HG03103 (cell line): ENCODE measurements around the gene FGF21.
"Not testable (repeated sequence)": the region's sequence is repeated elsewhere in the genome, so short reads cannot be mapped to it uniquely, and the experiment has no call there.

ENCODE experiments used
- ATAC-seq: cut with Tn5 transposase; IDR thresholded peaks from one replicate; pipeline ENCODE4 v1.9.1; 2021; ENCODE audit warnings: low read depth; ENCODE audit not compliant: unreplicated experiment

Gene FGF21, protein sequence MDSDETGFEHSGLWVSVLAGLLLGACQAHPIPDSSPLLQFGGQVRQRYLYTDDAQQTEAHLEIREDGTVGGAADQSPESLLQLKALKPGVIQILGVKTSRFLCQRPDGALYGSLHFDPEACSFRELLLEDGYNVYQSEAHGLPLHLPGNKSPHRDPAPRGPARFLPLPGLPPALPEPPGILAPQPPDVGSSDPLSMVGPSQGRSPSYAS

GRCh38 chr19:48755084-48755641 lies at the start of gene FGF21:
Gene FGF21, plus strand, starts transcription at chr19:48755524. Its CDS starts 713 bp downstream, at chr19:48756237.
- no peak for ATAC-seq

DNA sequence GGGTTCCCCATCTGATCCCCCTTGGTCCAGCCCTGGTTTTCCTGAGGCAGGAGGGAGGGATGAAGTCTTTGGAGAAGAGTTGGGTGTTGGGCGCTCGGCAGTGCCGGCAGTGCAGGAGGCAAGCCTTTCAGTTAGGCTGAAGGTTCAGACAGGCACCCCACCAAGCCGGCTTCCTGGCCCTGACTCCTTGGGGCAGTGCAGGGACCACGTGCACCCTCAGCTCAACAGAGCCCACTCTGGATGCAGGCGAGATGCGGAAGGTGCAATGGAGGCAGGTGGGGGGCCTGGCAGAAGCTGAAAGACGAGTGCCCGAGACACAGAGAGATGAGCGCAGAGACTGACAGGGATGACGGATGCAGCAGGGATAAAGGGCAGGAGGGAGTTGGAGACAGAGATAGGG lies 46.9 kb upstream of the FGF21 start:
- ATAC-seq: no peak

DNA sequence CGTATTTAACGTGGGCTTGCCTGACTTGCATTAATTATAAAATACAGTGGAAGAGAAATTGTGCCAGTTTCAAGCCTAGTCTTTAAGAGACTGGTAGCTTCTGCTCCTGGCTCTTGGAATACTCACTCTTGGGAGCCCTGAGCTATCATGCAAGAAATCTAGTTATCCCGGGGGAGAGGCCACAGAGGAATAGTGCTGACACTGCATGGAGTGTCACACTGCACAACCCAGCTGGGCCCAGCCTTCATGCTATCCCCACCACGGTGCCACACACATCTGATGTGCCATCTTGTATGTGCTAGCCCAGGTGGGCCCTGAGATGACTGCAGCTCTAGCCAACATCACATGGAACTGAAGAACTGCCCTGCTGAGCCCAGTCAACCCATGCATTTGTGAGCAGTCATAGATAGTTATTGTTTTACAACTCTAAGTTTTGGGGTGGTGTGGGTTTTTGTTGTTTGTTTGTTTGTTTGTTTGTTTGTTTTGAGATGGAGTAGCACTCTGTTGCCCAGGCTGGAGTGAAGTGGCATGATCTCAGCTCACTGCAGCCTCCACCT lies 44.1 kb upstream of the FGF21 start:
- no peak for ATAC-seq

DNA sequence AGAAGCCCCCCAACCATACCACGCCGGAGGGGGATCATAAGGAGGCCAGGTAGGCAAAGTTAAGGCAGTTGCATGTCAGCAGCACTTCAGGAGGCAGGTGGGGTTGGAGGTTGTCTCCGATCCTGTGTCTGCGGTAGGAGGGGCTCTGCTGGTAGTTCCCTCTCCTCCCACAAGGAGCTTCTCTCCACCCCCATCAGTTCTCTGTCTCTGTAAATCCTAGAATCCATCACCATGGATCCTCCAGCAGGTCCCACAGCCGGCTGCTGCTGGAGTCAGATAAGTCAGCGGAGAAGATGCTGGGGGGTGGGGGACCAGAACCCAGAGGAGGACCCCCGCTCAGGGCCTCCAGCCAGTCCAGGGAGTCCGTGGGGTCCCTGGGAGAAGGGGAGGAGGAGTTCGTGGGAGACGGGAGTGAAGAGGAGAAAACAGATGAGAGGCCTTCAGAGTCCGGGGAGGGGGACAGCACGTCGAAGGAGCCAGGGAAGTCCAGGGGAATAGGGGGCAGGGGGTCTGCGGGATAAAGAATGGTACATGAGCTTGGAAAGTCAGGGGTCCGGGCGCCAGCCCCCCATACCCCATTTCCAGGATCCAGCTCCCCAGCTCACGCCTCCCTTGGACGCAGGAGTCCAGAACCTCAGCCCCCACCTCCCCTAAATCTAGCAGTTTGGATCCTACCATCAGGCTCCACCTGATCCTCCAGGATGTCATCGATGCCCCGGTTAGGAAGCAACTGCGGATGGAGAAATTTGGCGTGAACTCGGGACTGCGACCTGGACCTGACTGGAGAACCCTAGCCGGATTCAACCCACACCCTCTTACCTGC lies 42.1 kb upstream of the FGF21 start:
- no peak for ATAC-seq

GRCh38 chr19:48713864-48714755 lies 41.2 kb upstream of the FGF21 start:
- peak; percentile 84 for ATAC-seq

DNA sequence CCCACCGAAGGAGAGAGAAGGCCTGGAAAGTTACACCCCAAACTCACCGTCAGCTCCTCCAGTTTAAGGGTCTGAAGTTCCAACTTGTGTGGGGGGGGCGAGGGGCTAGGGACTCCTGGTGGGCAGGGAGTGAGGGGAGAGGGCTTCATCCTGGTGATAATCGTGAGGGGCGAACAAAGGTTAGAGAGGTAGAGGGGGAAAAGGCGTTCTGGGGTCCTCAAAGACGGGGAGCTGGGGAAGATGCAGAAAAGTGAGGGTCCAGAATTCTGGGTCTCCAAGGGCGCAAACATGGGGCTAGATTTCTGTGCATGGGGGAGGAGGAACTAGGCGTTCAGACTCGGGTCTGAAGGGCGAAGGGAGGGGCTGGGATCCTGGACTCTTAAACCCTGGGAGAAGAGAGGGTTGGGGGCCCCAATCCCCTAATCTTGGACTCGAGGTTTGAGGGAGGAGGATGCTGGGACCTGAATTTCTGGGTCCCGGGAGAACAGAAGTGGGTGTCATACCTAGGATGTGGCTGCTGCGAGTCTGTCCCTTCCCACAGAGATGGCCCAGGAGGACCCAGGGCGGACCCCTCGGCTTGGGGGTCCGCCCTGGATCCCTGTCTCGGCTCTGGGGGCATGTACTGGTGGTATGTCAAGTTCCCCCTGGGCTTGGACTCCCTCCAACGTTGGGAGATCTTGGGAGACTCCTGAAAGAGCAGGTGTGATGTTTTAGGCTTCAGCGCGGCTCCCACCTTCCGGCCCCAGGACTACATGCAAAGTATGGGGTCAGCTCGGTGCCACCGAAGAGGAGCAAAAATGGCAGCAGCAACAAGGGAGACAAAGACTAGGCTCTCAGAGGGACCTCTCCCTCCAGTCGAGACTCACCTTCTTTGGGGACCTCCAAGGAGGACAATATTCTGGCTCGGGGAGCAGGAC lies 40.3 kb upstream of the FGF21 start:
- ATAC-seq: no peak

- no peak for ATAC-seq
These were observed 39.6 kb upstream of the FGF21 start for GRCh38 chr19:48715681-48716171.

GRCh38 chr19:48716562-48717291 lies 38.6 kb upstream of the FGF21 start:
- no peak for ATAC-seq

DNA sequence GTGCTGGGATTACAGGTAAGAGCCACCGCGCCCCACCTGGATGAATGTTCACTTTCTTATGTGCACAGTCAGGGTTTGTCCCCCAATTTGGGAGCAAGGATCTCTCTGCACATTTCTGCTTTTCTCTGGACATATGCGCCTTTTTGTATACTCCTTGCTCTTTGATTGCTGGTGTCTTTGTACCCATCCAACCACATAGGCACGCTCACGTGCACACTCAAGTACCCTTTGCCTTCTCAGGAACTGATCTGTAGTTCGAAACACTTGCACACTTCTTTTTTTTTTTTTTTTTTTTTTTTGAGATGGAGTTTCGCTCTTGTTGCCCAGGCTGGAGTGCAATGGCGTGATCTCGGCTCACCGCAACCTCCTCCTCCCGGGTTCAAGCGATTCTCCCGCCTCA lies 37.2 kb upstream of the FGF21 start:
- not testable (repeated sequence) for ATAC-seq

GRCh38 chr19:48718711-48719231 lies 36.6 kb upstream of the FGF21 start:
- no peak for ATAC-seq

DNA sequence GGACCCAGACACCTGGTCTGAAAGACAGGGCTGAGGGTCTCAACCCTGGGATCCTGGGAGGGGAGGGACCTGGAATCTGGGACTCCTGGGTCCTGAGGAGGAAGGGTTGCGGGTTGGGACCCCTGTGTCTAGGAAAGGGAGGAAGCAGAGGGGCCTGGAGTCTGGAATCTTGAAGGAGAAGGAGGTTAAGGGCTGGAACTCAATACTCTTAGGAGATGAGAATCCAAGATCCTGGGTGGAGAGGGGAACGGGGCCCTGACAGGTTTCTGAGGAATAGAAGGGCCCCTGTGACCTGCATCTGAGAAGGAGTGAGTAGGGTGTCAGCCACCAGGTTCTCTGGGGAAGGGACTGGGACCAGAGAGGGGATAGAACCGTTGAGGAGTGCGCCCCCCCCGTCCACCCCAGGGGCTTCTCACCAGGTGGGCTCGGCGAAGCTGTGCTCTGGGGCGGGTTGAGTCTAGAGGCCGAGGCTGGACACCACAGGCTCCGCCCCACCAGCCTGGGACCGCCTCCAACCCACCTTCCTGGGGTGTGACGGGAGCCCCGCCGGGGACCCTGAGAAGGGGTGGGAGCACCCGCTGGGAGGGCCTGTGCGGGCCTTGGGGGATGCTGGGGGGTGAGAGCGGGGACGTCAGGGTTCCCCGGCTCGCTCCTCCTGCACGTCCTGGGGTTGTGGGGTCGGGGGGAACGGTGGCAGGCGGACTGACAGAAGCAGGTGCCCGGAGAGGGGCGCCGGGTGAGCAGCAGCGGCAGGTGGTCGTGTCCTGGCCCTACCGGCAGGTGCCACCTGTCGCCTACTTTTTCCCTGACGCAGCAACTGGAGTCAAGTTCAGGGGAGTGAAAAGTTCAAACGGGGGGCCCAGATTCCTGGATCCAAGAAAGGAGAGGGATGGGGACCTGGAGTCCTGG lies 35.8 kb upstream of the FGF21 start, which contains the start of gene MAMSTR:
Gene MAMSTR, minus strand, starts transcription at position 463 of the 909 bp plus-strand sequence. CDS start 694 bp downstream, outside the sequence.
- no peak for ATAC-seq

DNA sequence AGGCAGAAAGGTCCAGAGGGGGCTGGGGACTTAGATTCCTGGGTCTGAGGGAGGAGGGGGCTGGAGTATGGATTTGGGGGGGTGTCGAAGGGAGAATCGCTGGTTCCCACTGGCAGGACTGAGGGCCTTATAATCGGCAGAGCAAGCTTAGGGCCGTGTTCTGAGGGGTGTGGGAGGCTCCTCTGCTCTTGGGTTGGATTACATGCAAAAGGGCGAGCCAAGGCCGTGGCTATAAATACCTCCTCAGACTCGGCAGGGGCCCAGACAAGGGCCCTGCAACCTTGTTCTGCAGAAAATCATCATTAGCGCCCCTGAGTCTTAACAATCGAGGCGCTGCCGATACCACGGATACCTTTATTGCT lies 35.1 kb upstream of the FGF21 start:
- no peak for ATAC-seq

- peak; percentile 67 for ATAC-seq
These were observed 34.6 kb upstream of the FGF21 start for GRCh38 chr19:48720613-48721296.

DNA sequence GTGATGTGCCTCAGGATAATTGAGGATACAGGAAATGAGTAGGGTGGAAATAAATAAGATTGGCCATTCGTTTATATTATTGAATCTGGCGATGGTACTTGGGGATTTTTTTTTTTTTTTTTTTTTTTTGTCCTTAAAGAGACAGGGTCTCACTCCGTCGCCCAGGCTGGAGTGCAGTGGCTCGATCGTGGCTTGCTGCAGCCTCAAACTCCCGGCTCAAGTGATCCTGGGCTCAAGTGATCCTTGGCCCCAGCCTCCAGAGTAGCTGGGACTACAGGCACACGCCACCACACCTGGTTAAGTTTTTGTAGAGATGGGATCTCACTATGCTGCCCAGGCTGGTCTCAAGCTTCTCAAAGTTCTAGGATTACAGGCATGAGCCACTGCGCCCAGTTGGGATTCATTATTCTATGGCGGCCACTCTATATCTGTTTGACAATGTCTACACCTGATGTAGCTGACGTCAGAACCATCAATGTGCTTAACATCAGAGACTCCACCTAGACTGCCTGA lies 33.1 kb upstream of the FGF21 start:
- ATAC-seq: no peak

- no peak for ATAC-seq
These were observed 30.2 kb upstream of the FGF21 start for GRCh38 chr19:48724796-48725753.
